Renal cortical epithelial cell (primary cell): ENCODE results near the gene UNCX. TPM values are rescaled to one million over a fixed set of nuclear protein-coding genes. Genes with fewer than 3 reads are reported as not detected.
"Not testable (repeated sequence)": the region's sequence is repeated elsewhere in the genome, so short reads cannot be mapped to it uniquely, and the experiment has no call there.

ENCODE experiments used
- DNase-seq: peaks from one replicate; pipeline ENCODE4 v3.0.0-alpha.2; 2011; ENCODE audit warnings: low read depth
- total RNA-seq: library from RNA; depleted of rRNA; stranded (reverse); fragments of >200 nt; gene quantifications from 2 replicates; pipeline ENCODE4 v1.2.3, GENCODE V29; 2014

UNCX gene
- total RNA-seq, 1 donor from 2014 or later, result not detected

- DNase-seq, result no peak
These were observed 45.9 kb downstream of the UNCX start for GRCh38 chr7:1278543-1278942.

GRCh38 chr7:1279041-1279440 is 46.4 kb downstream of the UNCX start:
- DNase-seq, result no peak

GRCh38 chr7:1279895-1280294 is 47.2 kb downstream of the UNCX start:
- DNase-seq, result not testable (repeated sequence)

GRCh38 chr7:1281068-1281467 is 48.4 kb downstream of the UNCX start:
- no peak for DNase-seq

- DNase-seq, result no peak
These were observed 50.0 kb downstream of the UNCX start for GRCh38 chr7:1282679-1283078.

GRCh38 chr7:1283337-1283736 is 50.7 kb downstream of the UNCX start:
- DNase-seq, result no peak

- no peak for DNase-seq
These were observed 51.5 kb downstream of the UNCX start for GRCh38 chr7:1283941-1284742.

- DNase-seq, result no peak
These were observed 52.2 kb downstream of the UNCX start for GRCh38 chr7:1284743-1285458.

GRCh38 chr7:1285556-1286301 is 53.1 kb downstream of the UNCX start:
- no peak for DNase-seq

Other genes starting within 250 kb of the UNCX start
- not detected in 2 replicates for gene CYP2W1, start 249.7 kb upstream of the UNCX start, total RNA-seq
- 3.0 and 3.6 TPM in 2 replicates for gene GPR146, start 188.3 kb upstream of the UNCX start, total RNA-seq
- 0.52 and 1.6 TPM in 2 replicates for gene GPER1, start 144.8 kb upstream of the UNCX start, total RNA-seq
- gene ZFAND2A, start 72.7 kb upstream of the UNCX start, total RNA-seq, result 9.9 and 21.4 TPM in 2 replicates
- 6.8 and 10.1 TPM in 2 replicates for gene MICALL2, start 226.6 kb downstream of the UNCX start, total RNA-seq